HG03175 (cell line): ENCODE results near the gene NDRG3.
"Not testable (repeated sequence)": the region's sequence is repeated elsewhere in the genome, so short reads cannot be mapped to it uniquely, and the experiment has no call there.

Experiments used
- ATAC-seq: cut with Tn5 transposase; IDR thresholded peaks from one replicate; pipeline ENCODE4 v1.9.1; 2021; ENCODE audit warnings: mild to moderate bottlenecking, moderate library complexity; ENCODE audit not compliant: unreplicated experiment

NDRG3 gene

GRCh38 chr20:36645353-36645752 is 100.5 kb downstream of the NDRG3 start:
- no peak for ATAC-seq

- no peak for ATAC-seq
Measured at GRCh38 chr20:36644706-36645095, 101.2 kb downstream of the NDRG3 start.

GRCh38 chr20:36644032-36644705 is 101.7 kb downstream of the NDRG3 start:
- no peak for ATAC-seq

DNA sequence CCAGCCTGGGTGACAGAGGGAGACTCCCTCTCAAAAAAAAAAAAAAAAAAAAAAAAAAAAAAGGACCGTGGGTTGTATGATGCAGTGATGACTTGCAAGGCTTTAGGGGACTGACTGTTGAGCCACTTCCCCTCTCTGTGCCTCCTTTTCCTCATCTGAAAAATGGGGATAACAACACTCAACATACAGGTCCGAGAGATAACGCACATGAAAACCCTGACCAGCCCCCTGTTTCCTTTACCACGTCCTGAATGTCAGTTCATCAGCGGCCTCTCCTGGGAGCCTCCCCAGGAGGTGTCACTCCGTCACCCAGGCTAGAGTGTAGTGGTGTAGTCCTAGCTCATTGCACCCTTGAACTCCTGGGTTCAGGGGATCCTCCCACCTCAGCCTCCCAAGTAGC is 103.8 kb downstream of the NDRG3 start:
- ATAC-seq = no peak

DNA sequence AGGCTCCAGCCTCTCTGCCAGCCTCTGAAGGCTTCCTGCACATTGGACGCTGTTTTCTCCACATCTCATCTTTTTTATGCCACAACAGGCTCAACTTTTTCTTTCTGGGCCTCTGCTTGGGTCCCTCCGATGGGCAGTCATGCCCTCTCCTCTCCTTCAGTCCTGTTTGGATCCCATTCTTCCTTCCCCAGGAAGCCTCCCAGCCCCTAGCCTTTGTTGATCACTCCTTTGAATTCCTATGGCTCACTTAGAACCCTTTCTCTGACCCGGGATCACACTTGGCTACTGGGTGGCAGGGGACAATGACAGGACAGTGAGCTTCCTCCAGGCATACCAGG is 104.4 kb downstream of the NDRG3 start:
- ATAC-seq = no peak

DNA sequence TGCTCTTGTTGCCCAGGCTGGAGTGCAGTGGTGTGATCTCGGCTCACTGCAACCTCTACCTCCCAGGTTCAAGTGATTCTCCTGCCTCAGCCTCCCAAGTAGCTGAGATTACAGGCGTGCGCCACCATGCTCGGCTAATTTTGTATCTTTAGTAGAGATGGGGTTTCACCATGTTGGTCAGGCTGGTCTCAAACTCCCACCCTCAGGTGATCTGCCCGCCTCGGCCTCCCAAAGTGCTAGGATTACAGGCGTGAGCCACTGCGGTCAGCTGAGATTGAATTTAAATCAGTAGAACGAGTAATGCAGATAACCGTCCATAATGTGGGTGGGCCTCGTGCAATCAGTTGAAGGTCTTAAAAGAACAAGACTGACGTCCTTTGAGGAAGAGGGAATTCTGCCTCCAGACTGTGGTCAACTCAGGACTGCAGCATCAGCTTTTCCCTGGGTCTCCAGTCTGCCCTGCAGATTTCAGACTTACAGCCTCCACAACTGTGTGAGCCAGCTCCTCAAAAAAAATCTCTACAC is 107.0 kb downstream of the NDRG3 start:
- ATAC-seq = not testable (repeated sequence)

- ATAC-seq = no peak
Measured at GRCh38 chr20:36634342-36634741, 111.5 kb downstream of the NDRG3 start.

DNA sequence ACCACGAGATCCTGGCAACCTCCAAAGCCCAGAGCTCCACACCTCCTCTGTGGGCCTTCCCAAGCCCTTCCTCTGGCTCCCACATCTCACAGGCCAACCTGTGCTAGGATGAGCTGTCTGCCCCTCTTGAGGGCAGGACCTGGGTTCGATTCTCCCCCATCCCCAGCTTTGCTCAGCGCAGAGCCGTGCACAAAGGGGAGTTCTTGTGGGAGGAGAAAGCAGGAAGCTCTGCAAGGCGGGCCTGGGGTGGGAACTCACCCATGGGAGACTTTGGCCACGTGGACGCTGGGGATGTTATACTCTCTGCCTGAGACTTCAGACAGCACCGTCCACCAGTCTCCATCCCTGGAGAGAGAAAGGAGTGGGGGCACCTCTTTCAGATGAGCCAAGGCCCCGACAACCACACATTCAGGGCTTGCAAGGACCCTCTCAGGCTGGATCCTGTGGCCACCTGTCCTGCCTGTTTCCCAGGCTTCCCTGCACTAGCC is 112.6 kb downstream of the NDRG3 start:
- ATAC-seq = no peak

DNA sequence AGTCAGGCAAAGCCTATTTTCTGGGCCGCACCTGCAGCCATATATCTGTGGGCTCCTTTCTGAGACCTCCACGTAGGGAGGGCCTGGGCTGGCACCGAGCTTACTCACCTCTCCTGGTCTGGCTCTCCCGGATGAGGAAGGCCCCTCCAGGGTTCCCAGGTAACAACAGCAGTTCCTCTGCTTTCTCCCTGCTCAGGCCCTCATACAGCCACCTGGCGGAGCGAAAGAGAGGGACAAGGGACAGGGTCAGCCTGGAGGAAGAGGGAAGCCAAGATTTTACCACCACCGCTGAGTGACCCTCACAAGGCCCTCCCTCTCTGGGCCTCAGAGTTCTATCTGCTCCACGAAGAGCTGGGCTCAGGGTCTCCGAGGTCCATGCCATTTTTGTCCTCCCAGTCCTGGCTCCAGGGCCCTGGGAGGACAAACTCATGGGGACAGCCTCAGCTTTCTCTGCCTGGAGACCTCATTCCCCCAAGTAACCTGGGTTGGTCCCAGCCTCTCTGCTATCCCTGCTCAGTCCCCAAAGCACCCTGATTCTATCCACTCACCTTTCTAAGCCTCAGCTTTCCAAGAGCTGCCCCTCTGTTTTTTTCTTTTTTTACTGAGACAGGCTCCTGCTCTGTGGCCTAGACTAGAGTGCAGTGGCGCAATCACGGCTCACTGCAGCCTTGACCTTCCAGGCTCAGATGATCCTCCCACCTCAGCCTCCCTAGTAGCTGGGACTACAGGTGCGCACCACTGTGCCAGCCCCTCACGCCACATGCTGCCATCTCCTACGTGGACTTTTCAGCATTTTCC is 113.2 kb downstream of the NDRG3 start:
- no peak for ATAC-seq

- ATAC-seq = no peak
Measured at GRCh38 chr20:36632147-36632486, 113.8 kb downstream of the NDRG3 start.

GRCh38 chr20:36631646-36632045 is 114.2 kb downstream of the NDRG3 start:
- no peak for ATAC-seq

GRCh38 chr20:36629719-36630681 is 115.9 kb downstream of the NDRG3 start:
- ATAC-seq = peak; percentile 74

DNA sequence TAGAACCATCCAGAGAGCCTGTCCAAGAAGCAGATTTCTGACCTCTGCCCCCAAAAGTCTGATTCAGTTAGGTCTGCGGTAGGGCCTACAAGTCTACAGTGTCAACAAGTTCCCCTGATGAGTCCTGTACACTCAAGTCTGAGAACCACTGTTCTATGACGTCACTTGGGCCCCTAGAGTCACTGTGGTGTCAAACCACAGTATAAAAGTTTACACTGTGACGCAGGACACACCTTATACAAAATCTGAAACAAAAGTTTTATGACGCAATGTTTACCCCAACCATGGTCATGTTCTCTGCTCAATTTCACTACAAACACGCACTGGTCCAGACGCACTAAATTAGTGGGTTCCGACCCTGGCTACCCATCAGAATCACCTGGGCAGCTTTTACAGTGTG is 117.8 kb downstream of the NDRG3 start:
- ATAC-seq = no peak

- ATAC-seq = no peak
Measured at GRCh38 chr20:36624944-36625324, 121.0 kb downstream of the NDRG3 start.

DNA sequence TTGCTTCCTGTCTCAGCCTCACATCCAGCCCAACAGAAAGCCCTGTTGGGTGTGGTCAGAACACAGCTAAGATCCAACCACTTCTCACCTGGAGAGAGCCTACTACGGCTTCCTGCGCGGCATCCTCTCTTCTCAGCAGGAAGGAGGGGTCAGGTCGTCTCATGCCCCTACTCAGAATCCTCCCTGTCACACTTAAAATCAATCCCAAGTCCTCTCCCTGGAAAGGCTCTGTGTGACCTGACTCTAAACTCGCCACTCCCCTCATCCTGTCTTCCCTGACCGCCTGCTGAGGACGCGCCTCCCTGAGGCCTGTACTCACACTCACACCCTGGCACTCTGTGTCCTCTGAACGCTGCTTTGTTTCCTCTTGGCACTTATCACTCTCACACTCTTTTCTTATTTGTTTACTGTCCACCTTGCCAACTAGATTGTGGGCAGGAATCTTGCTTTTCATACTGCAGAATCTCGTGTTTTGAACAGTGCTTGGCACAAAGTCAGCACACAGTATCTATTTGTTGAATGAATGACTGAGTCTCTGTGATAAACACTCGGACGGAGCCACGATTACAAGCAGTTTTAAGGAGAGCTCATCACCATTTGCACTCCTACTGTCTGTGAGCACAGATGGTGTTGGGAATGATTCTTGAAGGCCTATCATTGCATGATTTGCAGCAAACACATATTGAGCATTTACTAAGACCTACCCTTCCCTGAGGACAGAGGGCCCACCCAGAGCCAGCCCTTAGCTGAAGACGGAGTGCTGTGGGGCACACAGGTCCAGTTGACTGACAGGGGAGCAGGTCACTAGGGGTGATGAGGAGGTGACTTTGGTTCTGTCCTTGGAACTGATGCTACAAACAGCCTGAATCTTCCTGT is 121.6 kb downstream of the NDRG3 start:
- no peak for ATAC-seq

- ATAC-seq = no peak
Measured at GRCh38 chr20:36623444-36623843, 122.4 kb downstream of the NDRG3 start.

DNA sequence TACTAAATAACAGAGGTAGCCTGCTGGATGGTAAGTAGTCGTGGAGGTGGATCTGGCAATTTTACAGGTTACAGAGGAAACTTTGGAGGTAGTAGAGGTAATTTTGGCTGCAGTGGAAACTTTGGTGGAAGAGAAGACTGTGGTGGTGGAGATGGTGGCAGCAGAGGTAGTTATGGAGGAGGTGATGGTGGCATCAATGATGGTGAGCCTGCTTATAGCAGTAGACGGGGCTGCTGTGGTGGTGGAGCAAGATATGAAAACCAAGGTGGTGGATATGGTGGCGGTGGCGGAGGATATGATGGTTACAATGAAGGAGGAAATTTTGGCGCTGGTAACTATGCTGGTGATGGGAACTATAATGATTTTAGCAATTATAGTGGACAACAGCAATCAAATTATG is 125.0 kb downstream of the NDRG3 start:
- ATAC-seq = no peak

DNA sequence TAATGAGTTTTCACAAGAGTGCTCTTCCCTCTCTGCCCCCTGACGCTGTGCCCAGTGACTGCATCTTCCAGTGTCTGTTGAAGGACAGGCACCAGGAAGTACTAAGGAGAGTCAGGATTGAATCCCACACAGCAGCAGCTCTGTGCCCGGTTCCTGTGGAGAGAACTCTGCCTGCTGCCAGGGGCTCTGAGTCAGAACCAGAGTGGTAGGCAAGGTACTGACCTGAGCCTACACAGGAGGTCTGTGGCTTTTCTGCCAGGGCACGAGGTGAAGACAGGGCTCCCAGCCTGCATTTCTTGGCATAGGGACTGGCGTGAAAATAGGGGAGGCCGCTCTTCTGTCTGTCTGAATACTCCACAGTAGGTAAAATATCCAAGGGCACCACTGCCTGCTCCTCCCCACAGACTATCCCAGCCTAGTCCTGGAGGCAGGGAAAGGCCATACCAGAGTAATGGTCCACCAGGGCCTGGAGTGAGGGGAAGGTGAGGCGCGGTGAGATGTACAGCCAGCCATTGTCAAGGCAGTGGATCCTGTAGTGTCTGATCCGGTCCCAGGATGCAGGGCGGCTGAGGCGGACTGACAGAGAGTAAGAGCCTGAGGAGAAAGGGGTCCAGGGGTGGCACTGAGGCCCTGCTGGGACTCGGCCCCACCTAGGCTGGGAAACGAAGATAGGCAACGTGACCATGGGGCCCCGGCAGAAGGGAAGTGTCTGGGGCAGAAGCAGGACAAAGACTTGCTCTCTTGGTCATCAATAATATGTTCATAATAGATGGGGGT is 130.9 kb downstream of the NDRG3 start:
- no peak for ATAC-seq

- ATAC-seq = no peak
Measured at GRCh38 chr20:36613974-36614373, 131.9 kb downstream of the NDRG3 start.

GRCh38 chr20:36611625-36612024 is 134.3 kb downstream of the NDRG3 start:
- ATAC-seq = no peak
